ENCODE measurements around the gene NEIL1.
A peak's percentile ranks its signal among the peaks of the same experiment; 100 is the strongest.

The NEIL1 gene

DNA sequence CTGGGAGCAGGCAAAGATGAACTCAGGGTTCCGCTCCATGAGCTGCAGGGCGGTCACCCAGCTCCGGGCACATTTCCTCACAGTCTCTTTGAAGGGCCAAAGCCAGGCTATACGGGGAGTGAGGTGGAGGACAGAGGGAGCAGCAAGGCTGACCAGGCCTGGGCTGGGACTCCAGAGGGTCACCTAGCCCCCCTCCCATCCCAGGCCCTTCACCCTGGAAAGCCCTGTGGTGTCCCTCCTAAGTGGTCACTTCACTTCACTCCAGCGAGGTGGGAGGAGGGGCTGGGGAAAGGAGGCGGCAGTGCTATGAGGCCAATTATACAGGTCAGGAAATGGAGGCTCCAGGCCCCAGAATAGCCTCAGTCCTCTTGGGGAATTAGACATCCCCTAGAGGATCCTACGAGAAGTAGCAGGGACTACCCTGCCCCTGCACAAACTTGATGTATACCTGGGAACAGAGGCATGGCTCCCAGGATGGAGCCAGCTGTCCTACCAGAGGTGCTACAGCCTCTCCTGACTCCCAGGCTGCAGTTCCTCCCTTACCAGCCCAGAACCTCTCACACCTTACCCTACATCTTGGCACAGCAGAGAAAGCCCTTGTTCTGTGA is 15.9 kb downstream of the NEIL1 start:
- no peak for DNase-seq (ENCODE audit: low read depth)
- TF ChIP-seq, protein P1, sequence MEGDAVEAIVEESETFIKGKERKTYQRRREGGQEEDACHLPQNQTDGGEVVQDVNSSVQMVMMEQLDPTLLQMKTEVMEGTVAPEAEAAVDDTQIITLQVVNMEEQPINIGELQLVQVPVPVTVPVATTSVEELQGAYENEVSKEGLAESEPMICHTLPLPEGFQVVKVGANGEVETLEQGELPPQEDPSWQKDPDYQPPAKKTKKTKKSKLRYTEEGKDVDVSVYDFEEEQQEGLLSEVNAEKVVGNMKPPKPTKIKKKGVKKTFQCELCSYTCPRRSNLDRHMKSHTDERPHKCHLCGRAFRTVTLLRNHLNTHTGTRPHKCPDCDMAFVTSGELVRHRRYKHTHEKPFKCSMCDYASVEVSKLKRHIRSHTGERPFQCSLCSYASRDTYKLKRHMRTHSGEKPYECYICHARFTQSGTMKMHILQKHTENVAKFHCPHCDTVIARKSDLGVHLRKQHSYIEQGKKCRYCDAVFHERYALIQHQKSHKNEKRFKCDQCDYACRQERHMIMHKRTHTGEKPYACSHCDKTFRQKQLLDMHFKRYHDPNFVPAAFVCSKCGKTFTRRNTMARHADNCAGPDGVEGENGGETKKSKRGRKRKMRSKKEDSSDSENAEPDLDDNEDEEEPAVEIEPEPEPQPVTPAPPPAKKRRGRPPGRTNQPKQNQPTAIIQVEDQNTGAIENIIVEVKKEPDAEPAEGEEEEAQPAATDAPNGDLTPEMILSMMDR (IDR thresholded peaks at IDR 0.05; ENCODE audit: control insufficient read depth, insufficient read depth, low read depth, low read length, missing control alignments): no peak
- no peak overlapping the region for H3K4me3 ChIP-seq (ENCODE audit: control insufficient read depth, low read depth, low read length)

DNA sequence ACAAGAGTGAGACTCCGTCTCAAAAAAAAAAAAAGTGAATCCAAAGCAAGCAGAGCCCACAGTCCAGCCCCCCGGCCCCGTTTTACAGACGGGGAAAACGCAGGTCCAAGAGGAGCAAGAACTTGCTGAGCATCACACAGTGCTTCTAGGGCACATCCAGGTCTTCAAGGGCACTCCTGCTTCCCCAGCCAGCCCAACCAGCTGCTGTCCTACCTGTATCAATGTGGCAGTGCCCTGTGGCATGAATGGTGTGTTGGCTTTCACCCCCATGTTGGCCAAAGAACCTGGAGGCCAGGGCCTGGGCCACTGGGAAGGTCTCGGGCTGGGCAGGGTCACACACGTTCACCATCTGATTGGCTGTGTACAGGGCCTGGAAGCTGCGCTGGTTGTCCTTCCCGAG is 16.9 kb downstream of the NEIL1 start:
- TF ChIP-seq, protein P1 (IDR thresholded peaks at IDR 0.05; ENCODE audit: control insufficient read depth, insufficient read depth, low read depth, low read length, missing control alignments): no peak
- no peak overlapping the region for H3K4me3 ChIP-seq (ENCODE audit: control insufficient read depth, low read depth, low read length)
- no peak for DNase-seq (ENCODE audit: low read depth)

DNA sequence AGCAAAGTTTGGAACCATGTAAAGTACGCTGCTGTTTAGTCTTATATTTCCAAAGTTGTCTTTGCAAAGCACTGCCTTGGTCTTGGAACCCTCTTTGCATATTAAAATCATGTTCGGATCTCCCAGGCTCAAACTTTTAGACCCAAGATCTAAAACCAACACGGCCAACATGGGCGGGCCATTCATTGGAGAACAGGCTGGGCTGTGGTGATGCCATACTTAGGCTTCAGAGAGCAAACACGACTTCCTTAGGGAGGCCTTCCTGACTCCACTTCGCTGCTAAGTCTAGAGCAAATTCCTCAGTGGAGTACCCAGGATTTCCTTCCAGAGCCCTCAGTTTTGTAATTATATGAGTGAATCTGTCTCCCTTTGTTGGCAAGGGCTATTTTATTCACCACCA is 18.0 kb downstream of the NEIL1 start:
- DNase-seq (ENCODE audit: low read depth): no peak
- TF ChIP-seq, protein P1 (IDR thresholded peaks at IDR 0.05; ENCODE audit: control insufficient read depth, insufficient read depth, low read depth, low read length, missing control alignments): no peak
- H3K4me3 ChIP-seq (ENCODE audit: control insufficient read depth, low read depth, low read length): no peak overlapping the region

DNA sequence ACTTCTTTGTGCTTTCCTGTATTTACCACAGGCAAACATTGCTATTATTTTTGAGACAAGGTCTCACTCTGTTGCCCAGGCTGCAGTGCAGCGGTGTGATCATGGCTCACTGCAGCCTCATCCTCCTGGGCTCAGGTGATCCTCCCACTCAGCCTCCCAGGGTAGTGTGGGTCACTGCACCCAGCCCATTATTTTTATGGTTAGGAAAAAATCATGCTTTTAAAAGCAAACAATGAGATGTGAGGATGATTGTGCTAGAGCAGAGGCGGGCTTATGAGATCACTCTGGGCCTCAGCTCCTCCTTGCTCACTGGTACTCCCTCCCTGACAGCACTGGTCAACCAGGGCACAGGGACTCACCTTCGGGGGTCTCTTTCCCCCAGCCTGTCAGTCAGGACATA is 19.3 kb downstream of the NEIL1 start:
- H3K4me3 ChIP-seq (ENCODE audit: control insufficient read depth, low read depth, low read length): no peak overlapping the region
- TF ChIP-seq, protein P1 (IDR thresholded peaks at IDR 0.05; ENCODE audit: control insufficient read depth, insufficient read depth, low read depth, low read length, missing control alignments): no peak
- DNase-seq (ENCODE audit: low read depth): no peak

DNA sequence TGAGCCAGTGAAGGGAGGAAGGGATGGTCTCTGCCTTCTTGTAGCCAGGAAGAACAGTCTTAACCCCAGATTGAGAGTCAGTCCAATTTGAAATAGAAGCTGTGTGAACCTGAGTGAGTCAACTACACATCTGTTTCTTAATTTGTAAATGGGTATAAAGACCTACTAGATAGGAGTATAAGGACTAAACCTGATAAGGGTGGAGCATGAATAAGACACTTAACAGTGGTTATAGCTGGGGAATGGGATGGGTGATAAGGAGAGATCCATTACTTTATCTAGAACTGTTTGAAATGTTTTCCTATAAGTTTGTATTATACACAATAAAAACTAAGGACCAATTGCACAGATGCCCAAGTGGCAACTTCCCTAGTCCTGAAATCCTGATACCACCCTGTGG is 20.2 kb downstream of the NEIL1 start:
- H3K4me3 ChIP-seq (ENCODE audit: control insufficient read depth, low read depth, low read length): no peak overlapping the region
- TF ChIP-seq, protein P1 (IDR thresholded peaks at IDR 0.05; ENCODE audit: control insufficient read depth, insufficient read depth, low read depth, low read length, missing control alignments): no peak
- DNase-seq (ENCODE audit: low read depth): no peak

DNA sequence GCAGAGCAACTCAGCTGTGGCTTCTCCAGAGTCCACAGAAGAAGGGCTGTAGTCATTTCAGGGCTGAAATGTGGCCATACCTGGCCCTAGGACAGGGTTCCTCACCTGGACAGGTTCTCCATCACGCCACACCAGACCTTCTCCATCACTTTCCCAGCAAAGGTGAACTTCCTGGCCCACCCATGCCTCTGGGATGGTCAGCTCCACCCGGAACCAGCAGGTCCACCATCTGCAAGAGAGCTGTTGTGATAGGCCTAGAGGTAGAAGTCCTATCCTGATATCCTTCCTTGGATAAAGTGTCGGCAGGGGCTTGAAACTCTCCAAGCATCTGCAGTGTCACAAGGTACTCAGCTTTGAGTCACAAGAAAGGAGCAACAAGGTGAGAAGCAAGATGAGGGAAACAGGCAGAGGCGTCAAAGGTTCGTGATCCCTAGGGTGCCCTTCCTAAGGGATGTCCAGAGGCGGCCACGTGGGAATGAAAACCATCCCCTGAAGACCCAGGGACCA is 20.6 kb downstream of the NEIL1 start:
- TF ChIP-seq, protein P1 (IDR thresholded peaks at IDR 0.05; ENCODE audit: control insufficient read depth, insufficient read depth, low read depth, low read length, missing control alignments): no peak
- no peak for DNase-seq (ENCODE audit: low read depth)
- peak overlapping the region; percentile 69 for H3K4me3 ChIP-seq (ENCODE audit: control insufficient read depth, low read depth, low read length)

Measured in AG09309 (cell line).